SU-DHL-6 (cell line): Measurements from ENCODE around the gene RUNX1.

Experiments used
- EZH2phosphoT487 ChIP-seq: fragments of 200-600 bp; sonication (generic), shearing (Covaris generic); conservative IDR thresholded peaks from 2 replicates; pipeline ENCODE4 v1.6.1; 2018; ENCODE audit warnings: mild to moderate bottlenecking, antibody characterized with exemption, low read length, moderate library complexity, mixed read lengths
- TF ChIP-seq, protein P1 (sequence below): fragments of 200-600 bp; sonication (generic); IDR thresholded peaks from one replicate; pipeline ENCODE4 v1.5.1; 2017; ENCODE audit warnings: antibody characterized with exemption, mild to moderate bottlenecking, low read length, moderate library complexity; ENCODE audit not compliant: insufficient read depth, poor library complexity, severe bottlenecking

DNA sequence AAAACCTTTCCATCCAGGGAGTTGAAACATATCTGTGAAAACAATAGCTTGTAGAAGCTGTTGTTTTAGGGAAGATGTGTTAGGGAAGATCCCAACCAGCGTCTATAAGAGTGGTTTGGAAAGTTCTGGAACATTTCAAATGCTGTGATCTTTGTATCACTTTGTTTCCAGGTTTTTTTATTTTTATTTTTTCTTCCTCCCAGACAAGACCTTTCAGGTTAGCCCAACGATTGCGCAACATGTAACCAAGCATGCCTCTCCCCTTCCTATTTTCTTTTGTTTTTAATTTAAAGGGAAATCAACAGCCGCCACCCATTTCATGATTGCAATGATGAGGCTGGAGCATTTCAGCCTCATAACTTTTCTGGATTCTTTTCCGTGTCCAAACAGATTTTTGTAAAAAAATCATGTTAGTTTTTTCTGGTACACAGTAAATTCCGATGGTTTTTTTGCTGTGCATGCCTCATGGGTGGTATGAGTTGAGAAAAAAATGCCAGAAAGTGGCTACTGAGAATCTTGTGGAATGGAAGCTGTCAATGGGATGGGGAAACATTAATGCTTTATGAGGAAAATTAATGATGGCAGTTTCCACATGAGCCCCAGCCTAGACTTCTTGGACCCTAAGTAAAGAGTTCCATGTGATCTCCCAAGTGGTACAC lies 109.3 kb downstream of the RUNX1 start:
- TF ChIP-seq, protein P1, sequence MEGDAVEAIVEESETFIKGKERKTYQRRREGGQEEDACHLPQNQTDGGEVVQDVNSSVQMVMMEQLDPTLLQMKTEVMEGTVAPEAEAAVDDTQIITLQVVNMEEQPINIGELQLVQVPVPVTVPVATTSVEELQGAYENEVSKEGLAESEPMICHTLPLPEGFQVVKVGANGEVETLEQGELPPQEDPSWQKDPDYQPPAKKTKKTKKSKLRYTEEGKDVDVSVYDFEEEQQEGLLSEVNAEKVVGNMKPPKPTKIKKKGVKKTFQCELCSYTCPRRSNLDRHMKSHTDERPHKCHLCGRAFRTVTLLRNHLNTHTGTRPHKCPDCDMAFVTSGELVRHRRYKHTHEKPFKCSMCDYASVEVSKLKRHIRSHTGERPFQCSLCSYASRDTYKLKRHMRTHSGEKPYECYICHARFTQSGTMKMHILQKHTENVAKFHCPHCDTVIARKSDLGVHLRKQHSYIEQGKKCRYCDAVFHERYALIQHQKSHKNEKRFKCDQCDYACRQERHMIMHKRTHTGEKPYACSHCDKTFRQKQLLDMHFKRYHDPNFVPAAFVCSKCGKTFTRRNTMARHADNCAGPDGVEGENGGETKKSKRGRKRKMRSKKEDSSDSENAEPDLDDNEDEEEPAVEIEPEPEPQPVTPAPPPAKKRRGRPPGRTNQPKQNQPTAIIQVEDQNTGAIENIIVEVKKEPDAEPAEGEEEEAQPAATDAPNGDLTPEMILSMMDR: no peak
- TF ChIP-seq EZH2phosphoT487: no peak
